Measurements from ENCODE around the gene LNX1.

- no peak for TF ChIP-seq CTCF (IDR thresholded peaks at IDR 0.05)
- TF ChIP-seq POLR2A (IDR thresholded peaks at IDR 0.05), result no peak
Observed at GRCh38 chr4:53444954-53445353, 146.3 kb downstream of the LNX1 start.
